Small intestine (tissue), 7 donors: ENCODE data around the gene MAZ. TPM values are rescaled to one million over a fixed set of nuclear protein-coding genes. Genes with fewer than 3 reads are reported as not detected.

Experiments used
- DNase-seq, 2 donors: peaks; one replicate each; pipeline versions ENCODE4 v3.0.0 to v3.0.0-alpha.2; 2013
- FAIRE-seq: peaks from 2 replicates; lab custom pipeline; 2012; peaks lifted over from hg19 to GRCh38; lab: Jason Lieb, UNC
- H3K27ac ChIP-seq, 3 donors: one replicate each; pipeline ENCODE4 v1.5.1; 2013; ENCODE audit warnings: low read length in 2 of 3, mild to moderate bottlenecking in 2 of 3, control low read depth in 1 of 3, inconsistent platforms in 1 of 3, low read depth in 1 of 3, moderate library complexity in 1 of 3
- H3K27me3 ChIP-seq, 3 donors: one replicate each; pipeline ENCODE4 v1.6.1; 2013; ENCODE audit warnings: low read length in 3 of 3, inconsistent platforms in 1 of 3; ENCODE audit not compliant: control insufficient read depth in 3 of 3, insufficient read depth in 3 of 3
- H3K36me3 ChIP-seq, 3 donors: one replicate each; pipeline ENCODE4 v1.6.1; 2013; ENCODE audit warnings: low read length in 3 of 3, inconsistent platforms in 1 of 3, low read depth in 1 of 3, mild to moderate bottlenecking in 1 of 3, moderate library complexity in 1 of 3; ENCODE audit not compliant: control insufficient read depth in 3 of 3, insufficient read depth in 2 of 3
- H3K4me1 ChIP-seq, 3 donors: one replicate each; pipeline ENCODE4 v1.6.1; 2013; ENCODE audit warnings: low read length in 2 of 3, inconsistent platforms in 1 of 3, low read depth in 1 of 3, mild to moderate bottlenecking in 1 of 3, moderate library complexity in 1 of 3; ENCODE audit not compliant: control insufficient read depth in 3 of 3, insufficient read depth in 2 of 3
- H3K4me3 ChIP-seq, 3 donors: one replicate each; pipeline ENCODE4 v1.5.1; 2013; ENCODE audit warnings: low read length in 3 of 3, control low read depth in 1 of 3, inconsistent platforms in 1 of 3, low read depth in 1 of 3, mild to moderate bottlenecking in 1 of 3, moderate library complexity in 1 of 3
- H3K9me3 ChIP-seq, 2 donors: one replicate each; pipeline ENCODE4 v1.6.1; 2013; ENCODE audit warnings: low read depth in 1 of 2, low read length in 1 of 2; ENCODE audit not compliant: control insufficient read depth in 2 of 2, insufficient read depth in 1 of 2
- WGBS, 3 donors: extraction: QIAGEN DNeasy Blood & Tissue Kit; methylation state at CpG; one replicate each; pipeline ENCODE4 v1.1.7; 2013; 5-methylcytosine and 5-hydroxymethylcytosine counted together
- polyA plus RNA-seq, 4 donors: library from polyadenylated mRNA; stranded (reverse) in 3 of 4; unstranded in 1 of 4; fragments of 200-250 nt in 3 of 4; fragments of 120-200 nt in 1 of 4; gene quantifications; one replicate each; pipeline versions ENCODE4 v1.2.1 to v1.2.3, GENCODE V29; 2013
- donor health status: healthy with polysubstance abuse.
- donor health status: control.
- donor health status: control.
- donor health status: Bipolar disorder and iron deficiency.
- donor health status: healthy.

The MAZ gene
- polyA plus RNA-seq, 4 donors: 91.9 to 269 (median 170) TPM

GRCh38 chr16:29804020-29804419 is 2.3 kb upstream of the MAZ start:
- no peaks in the 10 kb centered on the region for H3K27me3 ChIP-seq
- H3K4me1 ChIP-seq: peaks cover 0 to 18% (median 9%) of the 10 kb centered on the region in 3 donors
- H3K27ac ChIP-seq: peak overlapping the region in 1 of 3 donors; percentile 96
- no peaks in the 10 kb centered on the region for H3K9me3 ChIP-seq
- DNase-seq (no peak), FAIRE-seq (no peak)
- H3K4me3 ChIP-seq: no peak overlapping the region
- peaks cover 0 to 60% (median 3%) of the 10 kb centered on the region in 3 donors for H3K36me3 ChIP-seq
- WGBS, 3 donors: 76 to 81% (median 77%) methylated on average over 8 of the region's 8 CpGs

GRCh38 chr16:29804455-29805231 is 1.7 kb upstream of the MAZ start:
- Histone ChIP-seq H3K4me3 (peak overlapping the region; percentile 66 to 98 (median 97)), H3K27ac (peak overlapping the region; percentile 96 to 99 (median 98)), H3K36me3 (peaks cover 0 to 60% (median 3%) of the 10 kb centered on the region in 3 donors), H3K9me3 (no peaks in the 10 kb centered on the region), H3K4me1 (peaks cover 3 to 24% (median 12%) of the 10 kb centered on the region in 3 donors), H3K27me3 (no peaks in the 10 kb centered on the region)
- DNase-seq (peak in 1 of 2 donors; percentile 52), FAIRE-seq (no peak)
- 6 to 9% (median 8%) methylated on average over 19 to 26 of the region's 26 CpGs for WGBS, 3 donors

- peak; percentile 96 to 98 for DNase-seq
These were observed 864 bp upstream of the MAZ start for GRCh38 chr16:29805232-29806098.

GRCh38 chr16:29806641-29807425 is 504 bp downstream of the MAZ start:
- H3K27me3 ChIP-seq: no peaks in the 10 kb centered on the region
- peaks cover 0 to 55% (median 0%) of the 10 kb centered on the region in 3 donors for H3K36me3 ChIP-seq
- H3K4me3 ChIP-seq: peak overlapping the region; percentile 78 to 97 (median 84)
- FAIRE-seq: no peak
- H3K27ac ChIP-seq: peak overlapping the region; percentile 77 to 91 (median 90)
- peaks cover 6 to 46% (median 16%) of the 10 kb centered on the region in 3 donors for H3K4me1 ChIP-seq
- 0 to 1% (median 1%) methylated on average over 52 to 99 of the region's 99 CpGs for WGBS, 3 donors
- H3K9me3 ChIP-seq: no peaks in the 10 kb centered on the region
- peak in 1 of 2 donors; percentile 77 for DNase-seq

More at GRCh38 chr16:29805232-29806098, 864 bp upstream of the MAZ start:
- no peaks in the 10 kb centered on the region for H3K27me3 ChIP-seq
- H3K4me1 ChIP-seq: peaks cover 3 to 32% (median 12%) of the 10 kb centered on the region in 3 donors
- peaks cover 0 to 63% (median 0%) of the 10 kb centered on the region in 3 donors for H3K36me3 ChIP-seq
- no peaks in the 10 kb centered on the region for H3K9me3 ChIP-seq
- WGBS, 3 donors: 0 to 1% (median 0%) methylated on average over 50 to 103 of the region's 103 CpGs
- FAIRE-seq: no peak
- peak overlapping the region; percentile 96 to 99 (median 98) for H3K27ac ChIP-seq
- H3K4me3 ChIP-seq: peak overlapping the region; percentile 66 to 98 (median 97)

GRCh38 chr16:29807426-29808218 is 1.3 kb downstream of the MAZ start:
- H3K4me3 ChIP-seq: peak overlapping the region; percentile 44 to 97 (median 84)
- no peak for FAIRE-seq
- H3K9me3 ChIP-seq: no peaks in the 10 kb centered on the region
- peaks cover 7 to 51% (median 18%) of the 10 kb centered on the region in 3 donors for H3K4me1 ChIP-seq
- peaks cover 0 to 6% (median 0%) of the 10 kb centered on the region in 3 donors for H3K27me3 ChIP-seq
- WGBS, 3 donors: 0 to 2% (median 1%) methylated on average over 62 to 69 of the region's 69 CpGs
- peak; percentile 89 to 93 for DNase-seq
- peak overlapping the region; percentile 77 to 91 (median 88) for H3K27ac ChIP-seq
- peaks cover 0 to 47% (median 0%) of the 10 kb centered on the region in 3 donors for H3K36me3 ChIP-seq

- DNase-seq: no peak
- H3K27me3 ChIP-seq: peaks cover 0 to 13% (median 0%) of the 10 kb centered on the region in 3 donors
- H3K4me3 ChIP-seq: peak overlapping the region; percentile 21 to 97 (median 44)
- FAIRE-seq: no peak
- WGBS, 3 donors: 32 to 48% (median 44%) methylated on average over 25 of the region's 25 CpGs
- H3K36me3 ChIP-seq: peaks cover 0 to 42% (median 0%) of the 10 kb centered on the region in 3 donors
- H3K4me1 ChIP-seq: peaks cover 7 to 53% (median 18%) of the 10 kb centered on the region in 3 donors
- no peaks in the 10 kb centered on the region for H3K9me3 ChIP-seq
- H3K27ac ChIP-seq: peak overlapping the region; percentile 77 to 91 (median 88)
These were observed 2.0 kb downstream of the MAZ start for GRCh38 chr16:29808219-29808900.
